H1 (cell line): Measurements from ENCODE around the gene ZMYND10. TPM values are rescaled to one million over a fixed set of nuclear protein-coding genes. Genes with fewer than 3 reads are reported as not detected.

Source experiments
- RAD21 ChIP-seq, 2 experiments: IDR thresholded peaks in 1 of 2; conservative IDR thresholded peaks in 1 of 2; 2 replicates each; pipeline ENCODE4 v1.6.1; 2011; ENCODE audit warnings: low read depth in 2 of 2, low read length in 2 of 2, improper control_type of control experiment in 1 of 2, inconsistent platforms in 1 of 2, mild to moderate bottlenecking in 1 of 2, moderate library complexity in 1 of 2
- polyA plus RNA-seq, 7 experiments: library from polyadenylated mRNA; depleted of rRNA in 3 of 7; stranded (reverse) in 5 of 7; unstranded in 2 of 7; fragments of >200 nt in 5 of 7; fragments of 200-250 nt in 2 of 7; gene quantifications; 1 replicate in 5 of 7; 2 replicates in 1 of 7; 4 replicates in 1 of 7; pipeline versions ENCODE4 v1.2.1 to v1.2.3, GENCODE V29; 2011 to 2013; ENCODE audit warnings: missing spikeins in 2 of 7, mixed read lengths in 2 of 7
- total RNA-seq: library from RNA; stranded (reverse); fragmentation: NEBNext Ultra II Directional; extraction: Animal tissue kit (Norgen Biotek cat#: 25700); gene quantifications from 2 replicates; pipeline ENCODE4 v1.2.1, GENCODE V29; 2021

ZMYND10 gene
- total and polyA plus RNA-seq, 2 of the 8 experiments (the other 6 are each of a cell fraction or from before 2014, with no cell fraction given), result 0.56 to 0.79 TPM

GRCh38 chr3:50365842-50366220 lies 20.3 kb upstream of the ZMYND10 start (continued):
- TF ChIP-seq RAD21 (IDR thresholded peaks at IDR 0.05 in 1 of 2, conservative IDR thresholded peaks at IDR 0.05 in 1 of 2; ENCODE audit: low read depth in 2 of 2, low read length in 2 of 2), result no peak; a peak in 1 of 4 replicates
